ENCODE data around the gene DTD1.

Gene DTD1, protein sequence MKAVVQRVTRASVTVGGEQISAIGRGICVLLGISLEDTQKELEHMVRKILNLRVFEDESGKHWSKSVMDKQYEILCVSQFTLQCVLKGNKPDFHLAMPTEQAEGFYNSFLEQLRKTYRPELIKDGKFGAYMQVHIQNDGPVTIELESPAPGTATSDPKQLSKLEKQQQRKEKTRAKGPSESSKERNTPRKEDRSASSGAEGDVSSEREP

DNA sequence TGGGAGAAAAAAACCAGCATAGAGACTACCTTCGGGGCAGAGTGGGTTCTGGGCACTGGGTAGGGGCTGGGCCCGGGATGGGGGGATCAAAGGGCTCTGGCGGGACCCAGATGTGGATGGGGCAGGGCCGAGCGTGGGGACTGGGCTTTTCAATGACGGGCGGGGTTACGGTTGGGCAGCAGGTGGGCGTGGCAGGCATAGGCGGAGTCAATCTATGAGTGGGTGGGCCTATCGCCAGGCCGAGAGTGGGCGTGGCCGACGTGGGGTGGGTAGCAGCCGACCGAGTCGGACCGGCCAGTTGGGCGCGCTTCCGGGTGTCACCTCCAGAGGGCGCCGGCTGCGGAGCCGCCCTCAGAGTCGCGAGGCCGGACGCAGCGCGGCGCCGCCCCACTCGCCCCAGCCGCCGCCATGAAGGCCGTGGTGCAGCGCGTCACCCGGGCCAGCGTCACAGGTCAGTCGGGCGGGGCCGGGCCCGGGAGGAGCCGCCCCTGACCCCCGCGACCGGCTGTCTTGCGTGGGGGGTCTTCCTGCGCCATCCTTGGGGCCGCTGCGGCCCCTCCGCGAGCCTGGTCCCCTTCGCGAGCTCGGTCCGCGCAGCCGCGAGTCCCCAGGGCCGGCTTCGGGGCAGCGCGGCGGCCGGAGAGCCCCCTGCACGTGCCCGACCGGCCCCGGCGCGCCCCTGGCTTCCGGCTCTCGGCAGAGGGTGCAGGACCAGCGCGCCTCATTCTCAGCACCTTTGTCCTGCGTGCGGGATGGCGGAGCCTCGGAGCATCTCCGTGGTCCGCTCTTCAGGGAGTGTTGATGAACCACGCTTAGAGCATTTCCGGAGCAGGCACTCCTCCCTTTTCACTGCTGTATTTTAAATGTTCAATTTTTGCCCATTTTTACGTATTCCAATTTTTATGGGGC is at the start of gene DTD1:
Gene DTD1 (plus strand): TSS at position 390 of the 909 bp plus-strand sequence. CDS start 19 bp downstream, at position 409.
- DNase-seq (ENCODE audit: low read depth in 2 of 2), result peak in 1 of 2 experiments; percentile 40

DNA sequence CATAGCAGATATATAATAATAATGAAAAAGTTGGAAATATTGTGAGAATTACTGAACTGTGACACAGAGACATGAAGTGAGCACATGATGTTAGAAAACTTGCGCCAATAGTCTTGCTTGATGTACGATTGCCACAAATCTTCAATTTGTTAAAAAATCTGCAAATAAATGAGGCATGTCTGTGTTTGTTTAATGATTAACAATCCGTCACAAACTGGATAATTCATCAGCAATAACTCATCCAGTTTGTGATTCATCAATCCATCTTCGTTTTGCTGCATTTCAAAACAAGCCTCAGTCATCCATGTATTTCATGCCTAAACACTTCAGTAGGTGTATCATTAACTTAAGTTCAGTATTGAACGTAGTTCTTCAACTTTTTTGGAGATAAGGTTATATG is 46.1 kb upstream of the DTD1 start:
- no peak for DNase-seq (ENCODE audit: low read depth in 2 of 2)

DNA sequence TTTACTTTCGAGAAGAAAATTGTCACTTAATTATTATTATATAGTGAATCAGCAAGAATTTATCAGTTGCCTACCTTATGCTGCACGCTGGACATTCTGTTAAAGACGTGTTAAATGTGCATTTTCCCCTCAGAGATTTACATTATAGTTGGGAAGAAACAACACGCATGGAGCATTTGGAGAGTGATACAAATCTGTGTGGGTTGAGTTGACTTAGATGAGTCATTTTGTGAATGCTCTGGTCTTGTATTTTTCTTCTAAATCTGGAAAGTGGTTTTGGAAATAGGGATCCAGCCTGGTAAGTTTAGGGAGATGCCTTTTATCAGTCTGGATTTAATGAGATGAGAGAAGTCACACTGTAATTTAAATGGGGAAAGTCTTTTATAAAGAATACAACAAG is 44.6 kb upstream of the DTD1 start:
- DNase-seq (ENCODE audit: low read depth in 2 of 2), result no peak

DNA sequence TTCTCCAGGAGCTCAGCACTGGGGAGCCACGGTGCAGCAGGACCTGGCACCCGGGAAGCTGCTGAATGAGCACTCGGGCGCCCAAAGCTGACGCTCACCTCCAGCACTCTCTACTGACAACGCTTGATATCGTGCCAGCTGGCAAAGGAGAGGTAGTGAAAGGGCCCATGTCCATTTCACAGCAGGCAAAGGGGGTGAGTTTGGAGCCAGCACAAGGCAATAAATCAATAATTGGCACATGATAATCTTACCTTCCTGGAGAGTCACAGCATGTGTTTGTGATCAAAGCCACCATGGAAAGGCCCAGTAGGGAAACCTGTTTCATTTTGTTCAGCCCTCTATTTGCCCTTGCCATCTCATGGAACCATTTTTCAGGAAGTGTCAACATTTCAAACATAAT is 43.9 kb upstream of the DTD1 start:
- no peak for DNase-seq (ENCODE audit: low read depth in 2 of 2)

DNA sequence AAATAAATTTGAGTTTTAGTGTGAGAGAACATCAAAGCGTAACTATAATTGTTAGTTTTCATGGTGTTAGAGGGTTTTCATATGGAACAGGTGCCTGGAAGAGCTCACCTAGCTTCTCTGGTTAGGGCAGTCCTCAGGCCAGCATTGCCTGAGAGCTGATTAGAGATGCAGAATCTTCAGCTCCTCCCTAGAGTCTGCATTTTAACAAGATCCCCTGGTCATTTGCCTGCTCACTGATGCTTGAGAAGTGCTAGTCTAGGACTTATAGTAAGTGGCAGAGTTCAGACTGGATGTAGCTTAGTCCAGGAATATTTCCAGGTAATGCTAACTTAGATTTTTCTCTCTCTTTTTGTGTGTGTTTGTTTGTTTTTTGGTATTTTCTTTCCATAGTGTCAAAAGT is 42.3 kb upstream of the DTD1 start:
- no peak for DNase-seq (ENCODE audit: low read depth in 2 of 2)

DNA sequence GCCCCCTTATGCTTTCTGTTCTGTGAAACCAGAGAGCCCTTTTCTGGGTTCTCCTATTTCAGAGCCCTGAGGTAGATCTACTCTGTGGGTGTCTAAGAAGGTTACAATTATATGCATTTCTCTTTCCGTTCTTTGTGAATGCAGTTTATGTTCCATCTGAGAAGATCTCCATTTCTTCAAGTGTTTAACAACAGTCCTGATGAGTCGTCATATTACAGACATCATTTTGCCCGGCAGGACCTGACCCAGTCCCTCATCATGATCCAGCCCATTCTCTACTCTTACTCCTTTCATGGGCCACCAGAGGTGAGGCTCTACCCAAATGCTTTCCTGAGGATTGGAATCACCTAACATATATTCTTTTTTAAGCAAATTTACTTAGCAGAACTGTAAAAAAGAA is 39.4 kb upstream of the DTD1 start:
- DNase-seq (ENCODE audit: low read depth in 2 of 2), result no peak

DNA sequence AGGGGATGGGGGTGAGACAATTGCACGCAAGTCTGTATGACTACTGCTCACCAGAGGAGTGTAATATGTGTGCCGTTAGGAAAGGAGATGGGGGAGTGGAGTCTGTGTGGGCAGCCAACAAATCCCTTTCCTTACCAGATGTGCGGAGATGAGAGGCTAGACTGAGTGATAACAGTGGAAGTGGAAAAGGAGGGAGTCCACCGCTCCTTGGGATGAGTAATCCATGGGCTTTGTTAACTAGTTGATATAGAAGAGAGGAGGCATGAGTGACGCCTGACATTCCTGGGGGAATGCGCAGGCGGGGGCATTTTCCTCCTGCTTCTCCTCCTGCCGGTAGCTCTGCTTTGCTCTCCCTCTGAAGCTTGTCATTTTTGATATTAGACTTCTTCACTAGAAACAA is 34.1 kb upstream of the DTD1 start:
- no peak for DNase-seq (ENCODE audit: low read depth in 2 of 2)

DNA sequence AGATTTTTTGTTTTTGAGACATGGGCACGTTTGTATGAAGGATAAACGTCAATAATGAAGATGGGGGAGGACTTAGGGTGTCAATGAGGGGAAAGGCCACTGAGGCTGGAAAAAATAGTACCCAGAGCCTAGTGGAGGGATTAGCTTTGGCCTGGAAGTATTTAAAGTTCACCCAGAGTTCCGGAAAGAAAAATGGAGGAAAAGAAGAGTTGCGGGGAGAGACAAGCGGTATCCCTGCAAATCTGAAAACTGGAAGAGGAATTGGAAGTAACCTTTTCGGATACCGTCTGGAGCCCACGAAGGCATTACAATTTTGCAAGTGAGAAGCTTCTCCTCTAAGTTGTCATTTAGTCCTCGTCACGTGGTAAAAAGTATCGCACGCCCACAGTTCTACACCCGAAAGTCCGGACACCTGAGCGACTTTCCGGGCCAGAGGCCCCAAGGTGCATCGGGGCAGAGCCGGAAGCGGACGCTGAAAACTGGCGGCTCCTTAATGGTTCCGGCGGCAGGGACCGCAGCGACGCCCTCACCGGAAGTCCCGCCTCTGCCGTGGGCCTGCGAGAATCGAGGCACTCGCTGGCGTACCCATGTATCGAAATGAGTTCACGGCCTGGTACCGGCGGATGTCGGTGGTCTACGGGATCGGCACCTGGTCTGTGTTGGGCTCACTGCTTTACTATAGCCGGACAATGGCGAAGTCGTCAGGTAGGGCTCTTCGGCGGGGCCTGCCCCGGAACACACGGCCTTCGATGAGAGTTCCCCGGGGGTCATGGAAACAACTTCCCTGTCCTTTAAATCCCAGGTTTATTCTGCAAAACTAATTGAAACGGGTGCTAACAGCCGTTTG is 20.7 kb upstream of the DTD1 start, which contains the start of gene SMIM26:
Gene SMIM26 (plus strand): TSS at position 541 of the 847 bp plus-strand sequence. CDS start 47 bp downstream, at position 588.
- DNase-seq (ENCODE audit: low read depth in 2 of 2), result peak; percentile 51 to 58

DNA sequence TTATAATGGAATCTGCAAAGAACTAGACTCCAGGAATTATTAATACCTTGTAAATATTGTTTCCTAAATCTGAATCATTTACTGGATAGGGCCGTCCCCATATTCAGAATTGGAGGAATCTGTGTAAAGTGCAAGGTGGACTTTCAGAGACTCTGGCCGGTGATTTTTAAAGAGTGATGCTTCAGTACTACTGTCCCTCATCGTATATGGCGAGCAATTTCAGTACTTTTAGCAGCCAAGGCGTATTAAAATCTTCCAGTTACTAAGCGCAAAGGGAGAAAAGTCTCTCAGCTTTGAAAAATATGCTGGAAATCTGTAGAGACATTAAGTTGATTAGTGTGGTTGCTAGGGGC is 20.1 kb upstream of the DTD1 start:
- no peak for DNase-seq (ENCODE audit: low read depth in 2 of 2)

DNA sequence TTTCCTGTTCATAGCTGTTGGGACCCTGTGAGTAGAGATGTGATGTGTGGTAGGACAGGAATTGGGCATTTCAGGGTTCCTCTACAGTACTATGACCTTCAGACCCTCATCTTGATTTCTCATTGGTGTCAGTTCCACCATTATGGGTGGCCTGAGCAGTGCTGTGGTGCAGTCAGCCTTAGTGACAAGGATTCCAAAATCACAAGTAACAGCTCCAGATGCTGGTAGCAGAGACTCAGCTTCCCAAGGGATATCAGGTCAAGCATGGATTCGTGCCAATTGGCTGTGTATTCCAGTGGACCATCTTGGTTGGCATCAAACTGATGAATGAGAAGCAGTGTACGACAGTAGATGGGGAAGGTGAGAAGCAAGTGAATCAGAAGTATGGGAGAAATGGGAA is 16.8 kb upstream of the DTD1 start:
- DNase-seq (ENCODE audit: low read depth in 2 of 2), result no peak

DNA sequence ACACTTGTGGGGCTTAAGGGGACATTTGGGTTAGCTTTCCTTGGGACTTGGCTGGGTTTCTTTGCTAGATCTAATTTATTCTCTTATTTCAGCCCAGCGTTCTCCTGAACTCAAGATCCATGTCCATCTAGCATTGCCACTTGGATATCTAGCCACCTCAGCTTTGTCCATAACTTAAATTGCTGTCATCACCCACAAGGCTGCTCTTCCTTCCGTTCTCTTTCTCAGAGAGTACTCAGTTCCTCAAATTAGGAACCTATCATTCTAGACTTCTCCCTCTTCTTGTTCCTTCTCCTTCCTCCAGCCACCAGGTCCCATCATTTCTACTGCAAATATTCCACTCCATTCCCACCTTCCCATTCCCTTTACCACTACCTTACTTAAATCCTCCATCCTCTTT is 16.3 kb upstream of the DTD1 start:
- DNase-seq (ENCODE audit: low read depth in 2 of 2), result no peak

DNA sequence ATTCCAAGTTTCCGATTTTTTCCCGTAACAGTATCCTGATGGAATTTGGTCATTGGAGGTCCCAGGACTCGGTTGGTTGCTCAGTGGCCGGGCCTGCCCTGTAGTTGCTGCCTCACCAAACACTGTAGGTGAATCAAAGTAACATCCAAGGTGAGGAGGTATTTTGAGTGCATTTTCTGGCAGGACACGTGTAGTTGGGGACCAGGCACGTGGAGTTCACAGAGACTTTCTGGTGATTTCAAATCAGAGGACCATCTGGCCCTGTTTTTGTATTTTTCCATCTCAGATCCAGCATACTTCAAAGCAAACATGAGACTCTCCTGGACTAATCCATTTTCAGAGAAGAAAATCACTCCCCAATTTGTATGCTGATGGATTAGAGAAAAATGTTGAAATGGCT is 9.9 kb upstream of the DTD1 start:
- DNase-seq (ENCODE audit: low read depth in 2 of 2), result no peak

DNA sequence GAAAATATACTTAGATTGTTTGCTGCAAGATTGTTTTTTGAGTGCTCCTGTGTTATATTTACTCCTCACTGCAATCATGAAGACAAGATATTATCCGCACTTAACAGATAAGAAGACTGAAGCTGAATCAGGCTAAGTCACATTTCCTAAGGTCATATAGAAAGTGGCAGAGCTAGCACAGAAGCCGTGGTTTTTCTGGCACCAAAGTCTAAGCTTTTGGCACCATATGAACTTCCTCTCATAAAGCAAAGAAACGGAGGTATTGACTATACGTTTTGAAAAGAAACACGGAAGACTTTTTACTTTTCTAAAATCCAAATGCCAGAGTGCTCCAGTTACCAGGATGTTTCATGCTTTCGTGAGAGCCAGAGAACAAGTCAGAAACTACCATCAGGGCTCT is 9.3 kb upstream of the DTD1 start:
- DNase-seq (ENCODE audit: low read depth in 2 of 2), result no peak

DNA sequence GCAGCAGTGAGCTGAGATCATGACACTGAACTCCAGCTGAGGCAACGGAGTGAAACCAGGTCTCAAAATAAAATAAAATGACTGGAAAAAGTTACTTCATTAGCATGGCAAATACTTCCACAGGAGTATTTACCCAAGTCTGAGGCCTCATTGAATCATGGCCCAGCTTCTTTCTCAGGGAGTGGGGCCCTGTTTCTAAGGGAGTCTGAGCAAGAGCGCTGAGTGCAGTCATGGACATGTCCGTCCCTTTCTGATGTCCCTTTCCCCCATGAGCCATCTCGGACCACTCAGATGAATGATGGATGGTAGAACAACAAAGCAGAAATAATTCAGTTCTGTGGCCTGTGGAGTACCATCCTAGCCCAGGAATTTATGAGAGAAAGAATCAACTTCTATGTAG is 7.8 kb upstream of the DTD1 start:
- no peak for DNase-seq (ENCODE audit: low read depth in 2 of 2)

DNA sequence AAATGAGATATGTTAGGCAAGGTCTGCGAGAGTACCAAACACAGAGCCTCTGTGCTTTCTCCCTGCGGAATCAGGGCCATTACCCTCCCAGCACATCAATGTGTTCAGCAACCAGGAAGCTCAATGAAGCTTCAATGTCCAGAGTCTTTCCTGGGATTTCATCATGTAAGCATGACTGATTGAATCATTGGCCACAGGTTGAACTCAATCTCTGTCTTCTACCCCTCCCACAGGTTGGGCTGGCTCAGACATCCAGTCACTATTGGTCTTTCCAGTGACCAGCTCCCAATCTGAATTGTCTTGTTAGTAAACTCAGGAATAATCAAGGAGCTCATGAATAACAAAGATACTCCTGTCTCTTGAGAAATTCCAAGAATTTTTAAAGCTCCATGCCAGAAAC is 2.7 kb upstream of the DTD1 start:
- DNase-seq (ENCODE audit: low read depth in 2 of 2), result peak in 1 of 2 experiments; percentile 44

DNA sequence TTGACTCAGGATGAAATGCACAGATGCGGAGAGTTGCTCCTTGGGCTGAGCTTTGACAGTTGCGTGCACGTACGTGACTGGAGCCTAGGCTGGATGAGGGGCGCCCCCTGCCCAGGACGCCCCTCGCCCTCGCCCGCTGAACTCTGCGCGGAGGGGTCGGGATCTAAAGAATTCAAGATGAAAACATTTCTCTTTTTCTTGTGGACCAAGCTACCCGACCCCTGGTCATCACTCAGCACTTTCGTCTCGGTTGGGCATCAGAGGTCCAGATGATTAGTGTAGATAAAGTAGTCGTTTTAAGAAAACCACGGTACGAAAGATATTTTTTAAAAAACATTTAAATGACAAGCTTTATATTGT is 700 bp downstream of the DTD1 start:
- DNase-seq (ENCODE audit: low read depth in 2 of 2), result no peak

DNA sequence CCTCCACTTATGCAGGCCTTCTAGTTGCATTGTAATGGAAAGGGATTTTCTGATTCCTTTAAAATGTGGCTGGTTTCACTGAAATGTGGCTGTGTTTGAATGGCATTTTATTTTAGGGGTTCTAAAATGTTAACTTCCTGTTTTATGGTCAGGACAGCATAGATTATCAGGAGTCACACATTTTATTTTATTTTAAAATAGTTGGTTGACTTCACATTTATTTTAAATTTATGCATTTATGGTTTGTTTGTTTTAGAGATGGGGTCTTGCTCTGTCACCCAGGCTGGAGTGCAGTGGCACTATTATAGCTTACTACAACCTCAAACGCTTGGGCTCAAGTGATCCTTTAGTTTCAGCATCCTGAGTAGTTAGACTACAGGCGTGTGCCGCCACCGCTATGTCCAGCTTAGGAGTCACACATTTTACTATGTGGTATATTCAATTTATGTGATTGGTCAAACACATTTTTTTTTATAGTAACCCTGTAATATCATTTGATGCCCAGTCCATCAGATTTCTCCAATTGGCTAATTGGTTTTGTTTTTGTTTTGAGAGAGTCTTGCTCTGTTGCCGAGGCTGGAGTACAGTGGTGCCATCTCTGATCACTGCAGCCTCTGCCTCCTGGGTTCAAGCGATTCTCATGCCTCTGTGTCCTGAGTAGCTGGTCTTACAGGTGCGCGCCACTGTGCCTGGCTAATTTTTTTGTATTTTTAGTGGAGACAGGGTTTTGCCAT is 2.3 kb downstream of the DTD1 start:
- no peak for DNase-seq (ENCODE audit: low read depth in 2 of 2)

DNA sequence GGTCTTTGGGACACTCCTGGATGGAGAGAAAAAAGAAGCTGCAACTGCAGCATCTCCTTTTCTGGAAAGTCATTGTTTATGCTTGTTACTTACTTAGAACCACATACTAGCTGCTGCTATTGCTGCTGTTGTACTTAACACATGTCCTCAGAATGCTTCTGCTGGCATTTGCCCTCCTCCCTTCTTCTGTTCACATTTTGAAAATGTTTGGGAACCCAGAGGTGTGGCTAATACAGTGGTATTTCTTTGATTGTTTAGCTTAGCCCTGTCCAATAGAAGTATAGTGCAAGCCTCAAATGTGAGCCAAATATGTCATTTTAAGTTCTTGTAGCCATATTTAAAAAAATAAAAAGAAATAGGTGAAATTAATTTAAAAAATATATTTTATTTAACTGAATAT is 8.4 kb downstream of the DTD1 start:
- DNase-seq (ENCODE audit: low read depth in 2 of 2), result no peak

DNA sequence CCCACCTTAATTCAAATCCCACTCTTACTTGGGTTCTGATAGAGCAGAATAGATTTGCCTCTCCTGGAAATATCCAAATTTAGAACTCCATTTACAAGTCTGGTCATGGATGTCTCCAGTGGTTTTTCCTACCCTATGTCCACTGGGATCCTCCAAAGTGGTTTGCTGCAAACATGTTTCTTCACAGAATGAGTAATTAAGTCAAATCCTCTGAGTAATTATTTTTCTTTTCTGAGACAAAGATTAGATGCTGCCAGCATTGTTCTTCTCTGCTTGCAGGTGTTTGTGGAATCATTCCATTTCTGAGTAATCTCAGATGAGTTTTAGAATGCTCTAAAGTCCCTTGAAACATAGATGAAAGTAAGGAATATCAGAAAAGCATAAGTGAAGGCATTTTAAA is 21.9 kb downstream of the DTD1 start:
- no peak for DNase-seq (ENCODE audit: low read depth in 2 of 2)

DNA sequence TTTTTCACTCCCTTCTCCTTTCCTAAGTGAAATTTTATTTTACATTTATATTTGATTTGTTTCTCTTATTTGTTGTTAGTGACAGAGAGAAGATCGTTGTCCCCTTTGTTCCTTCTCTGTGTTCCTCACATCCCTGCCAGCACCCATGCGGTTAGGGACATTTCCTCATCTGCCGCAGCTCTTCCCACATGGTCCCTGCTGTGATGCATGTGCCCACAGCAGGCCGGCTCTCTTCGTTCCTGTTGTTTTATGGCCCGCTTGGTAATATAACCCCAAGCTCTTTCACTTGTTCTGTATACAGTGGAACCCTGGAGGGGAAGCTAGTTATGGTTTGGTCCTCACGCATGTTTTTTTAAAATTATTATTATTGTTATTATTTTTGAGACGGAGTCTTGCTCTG is 23.6 kb downstream of the DTD1 start:
- no peak for DNase-seq (ENCODE audit: low read depth in 2 of 2)

DNA sequence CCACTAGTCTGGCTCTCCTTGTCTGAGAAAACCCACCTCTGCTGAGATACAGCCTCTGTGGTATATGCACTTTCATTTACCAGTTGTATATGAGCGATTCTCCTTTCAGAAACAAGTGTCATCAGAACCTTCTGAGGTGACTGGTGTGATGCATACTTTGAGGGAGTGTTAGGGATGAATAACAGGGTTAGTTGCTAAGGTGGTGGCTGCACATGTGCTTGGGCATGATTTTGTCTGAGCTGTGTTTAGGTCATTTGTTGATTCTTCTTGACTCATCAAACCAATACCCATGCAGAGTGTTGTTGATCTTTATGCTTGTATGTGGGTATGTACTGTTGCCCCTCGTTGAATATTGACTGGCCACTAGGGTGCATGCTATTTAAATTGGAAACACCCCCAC is 25.7 kb downstream of the DTD1 start:
- DNase-seq (ENCODE audit: low read depth in 2 of 2), result no peak

DNA sequence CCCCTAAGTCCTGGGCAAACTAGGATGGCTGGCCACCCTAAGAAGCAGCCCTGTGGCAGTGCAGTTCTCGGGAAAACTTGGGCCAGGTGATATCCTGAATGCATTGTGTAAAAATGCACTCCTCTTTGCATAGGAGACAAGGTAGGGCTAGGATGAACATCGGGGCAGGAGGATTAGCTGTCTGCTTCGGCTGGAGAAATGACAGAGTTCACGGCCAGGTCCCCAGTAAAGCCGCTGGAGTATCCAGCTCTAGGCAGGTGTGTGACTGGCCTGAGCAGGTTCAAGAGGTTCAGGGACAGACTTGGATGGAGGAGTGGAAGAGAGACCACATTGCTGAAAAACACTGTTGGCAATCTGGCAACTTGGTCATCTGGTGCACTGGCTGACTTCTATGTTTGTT is 26.4 kb downstream of the DTD1 start:
- no peak for DNase-seq (ENCODE audit: low read depth in 2 of 2)
